Astrocyte (in vitro differentiated cells and primary cell): ENCODE measurements around the gene NNT. TPM values are rescaled to one million over a fixed set of nuclear protein-coding genes. Genes with fewer than 3 reads are reported as not detected.

Source experiments
- DNase-seq: peaks from one replicate; pipeline ENCODE4 v3.0.0-alpha.2; 2010; ENCODE audit warnings: low read depth
- FAIRE-seq: peaks from 2 replicates; lab custom pipeline; 2011; peaks lifted over from hg19 to GRCh38; lab: Jason Lieb, UNC
- H2AFZ ChIP-seq: 2 replicates; pipeline ENCODE4 v1.6.0; 2012; ENCODE audit warnings: low read depth, low read length, inconsistent platforms
- H3K27ac ChIP-seq: 2 replicates; pipeline ENCODE4 v1.5.1; 2011; ENCODE audit warnings: low read depth, low read length, inconsistent platforms
- H3K27me3 ChIP-seq: 2 replicates; pipeline ENCODE4 v1.6.0; 2011; ENCODE audit warnings: low read length, inconsistent platforms; ENCODE audit not compliant: insufficient read depth
- H3K36me3 ChIP-seq: 2 replicates; pipeline ENCODE4 v1.5.1; 2011; ENCODE audit warnings: low read length, inconsistent platforms; ENCODE audit not compliant: insufficient read depth
- H3K4me1 ChIP-seq: 2 replicates; pipeline ENCODE4 v1.5.1; 2011; ENCODE audit warnings: low read length, inconsistent platforms; ENCODE audit not compliant: insufficient read depth
- H3K4me2 ChIP-seq: 2 replicates; pipeline ENCODE4 v1.6.0; 2012; ENCODE audit warnings: low read length, inconsistent platforms
- H3K4me3 ChIP-seq: 2 replicates; pipeline ENCODE4 v1.5.1; 2011; ENCODE audit warnings: low read depth, mild to moderate bottlenecking, low read length, inconsistent platforms; ENCODE audit not compliant: insufficient read depth
- H3K79me2 ChIP-seq: 2 replicates; pipeline ENCODE4 v1.6.0; 2012; ENCODE audit warnings: mild to moderate bottlenecking, low read length, inconsistent platforms; ENCODE audit not compliant: insufficient read depth
- H3K9ac ChIP-seq: 2 replicates; pipeline ENCODE4 v1.6.0; 2012; ENCODE audit warnings: mild to moderate bottlenecking, low read length, inconsistent platforms
- H3K9me3 ChIP-seq: 2 replicates; pipeline ENCODE4 v1.5.1; 2012; ENCODE audit warnings: low read depth, mild to moderate bottlenecking, low read length, inconsistent platforms; ENCODE audit not compliant: insufficient read depth
- H4K20me1 ChIP-seq: 2 replicates; pipeline ENCODE4 v1.6.0; 2012; ENCODE audit warnings: low read length, inconsistent platforms; ENCODE audit not compliant: insufficient read depth
- H3K27ac Mint-ChIP-seq: one replicate; pipeline ENCODE4 v1.8.0; 2021; ENCODE audit warnings: mild to moderate bottlenecking, mixed read lengths; ENCODE audit not compliant: unreplicated experiment
- H3K27me3 Mint-ChIP-seq: one replicate; pipeline ENCODE4 v1.8.0; 2021; ENCODE audit warnings: low read depth, mixed read lengths; ENCODE audit not compliant: unreplicated experiment
- H3K36me3 Mint-ChIP-seq: one replicate; pipeline ENCODE4 v1.8.0; 2021; ENCODE audit warnings: low read depth, mixed read lengths; ENCODE audit not compliant: unreplicated experiment
- H3K4me1 Mint-ChIP-seq: one replicate; pipeline ENCODE4 v1.8.0; 2021; ENCODE audit warnings: low read depth, mixed read lengths; ENCODE audit not compliant: unreplicated experiment
- H3K4me3 Mint-ChIP-seq: one replicate; pipeline ENCODE4 v1.8.0; 2021; ENCODE audit warnings: mild to moderate bottlenecking, moderate library complexity, mixed read lengths; ENCODE audit not compliant: unreplicated experiment
- H3K9me3 Mint-ChIP-seq: one replicate; pipeline ENCODE4 v1.8.0; 2021; ENCODE audit warnings: mild to moderate bottlenecking, mixed read lengths; ENCODE audit not compliant: unreplicated experiment
- CTCF ChIP-seq: IDR thresholded peaks from 2 replicates; pipeline ENCODE4 v1.5.1; 2011; ENCODE audit warnings: low read depth, mild to moderate bottlenecking, inconsistent platforms, low read length, moderate library complexity; ENCODE audit not compliant: insufficient read depth
- EZH2 ChIP-seq: IDR thresholded peaks from 2 replicates; pipeline ENCODE4 v1.6.1; 2012; ENCODE audit warnings: mild to moderate bottlenecking, low read length, inconsistent platforms; ENCODE audit not compliant: insufficient read depth
- total RNA-seq: library from RNA; stranded (reverse); gene quantifications from 2 replicates; pipeline ENCODE4 v1.2.1, GENCODE V29; 2021

NNT gene
- total RNA-seq, 1 donor from 2014 or later: 44.3 TPM

- H3K9me3 Mint-ChIP-seq: peaks cover 3% of the 10 kb centered on the region
- Histone ChIP-seq H2AFZ (no peak overlapping the region), H3K9me3 (no peaks in the 10 kb centered on the region), H3K9ac (no peak overlapping the region), H3K4me3 (no peak overlapping the region), H3K27ac (no peak overlapping the region), H3K36me3 (no peaks in the 10 kb centered on the region), H3K27me3 (no peaks in the 10 kb centered on the region), H3K4me2 (no peak overlapping the region), H3K4me1 (no peaks in the 10 kb centered on the region), H4K20me1 (no peaks in the 10 kb centered on the region), H3K79me2 (no peaks in the 10 kb centered on the region)
- H3K27ac Mint-ChIP-seq: no peak overlapping the region
- DNase-seq (no peak), FAIRE-seq (no peak)
- H3K27me3 Mint-ChIP-seq: no peaks in the 10 kb centered on the region
- TF ChIP-seq CTCF (no peak), EZH2 (no peak)
- H3K4me1 Mint-ChIP-seq: no peaks in the 10 kb centered on the region
- H3K36me3 Mint-ChIP-seq: peaks cover 10% of the 10 kb centered on the region
- H3K4me3 Mint-ChIP-seq: no peak overlapping the region
Measured at GRCh38 chr5:43581398-43581797, 21.6 kb upstream of the NNT start.

- DNase-seq (no peak), FAIRE-seq (no peak)
- Mint-ChIP-seq H3K27me3 (no peaks in the 10 kb centered on the region), H3K36me3 (peaks cover 3% of the 10 kb centered on the region), H3K4me1 (no peaks in the 10 kb centered on the region), H3K9me3 (no peaks in the 10 kb centered on the region), H3K4me3 (no peak overlapping the region), H3K27ac (no peak overlapping the region)
- Histone ChIP-seq H3K9ac (no peak overlapping the region), H3K36me3 (no peaks in the 10 kb centered on the region), H2AFZ (no peak overlapping the region), H3K27ac (no peak overlapping the region), H3K4me2 (no peak overlapping the region), H3K4me1 (no peaks in the 10 kb centered on the region), H3K4me3 (no peak overlapping the region), H3K27me3 (no peaks in the 10 kb centered on the region), H3K79me2 (no peaks in the 10 kb centered on the region), H3K9me3 (no peaks in the 10 kb centered on the region), H4K20me1 (no peaks in the 10 kb centered on the region)
- TF ChIP-seq CTCF: no peak
- TF ChIP-seq EZH2: no peak
Measured at GRCh38 chr5:43582082-43583005, 20.6 kb upstream of the NNT start.

GRCh38 chr5:43583724-43584123 lies 19.3 kb upstream of the NNT start:
- Histone ChIP-seq H3K27me3 (no peaks in the 10 kb centered on the region), H2AFZ (no peak overlapping the region), H3K27ac (no peak overlapping the region), H3K79me2 (no peaks in the 10 kb centered on the region), H3K4me3 (no peak overlapping the region), H3K4me2 (no peak overlapping the region), H3K9me3 (no peaks in the 10 kb centered on the region), H3K9ac (no peak overlapping the region), H3K4me1 (no peaks in the 10 kb centered on the region), H4K20me1 (no peaks in the 10 kb centered on the region), H3K36me3 (no peaks in the 10 kb centered on the region)
- DNase-seq (no peak), FAIRE-seq (no peak)
- Mint-ChIP-seq H3K9me3 (no peaks in the 10 kb centered on the region), H3K27me3 (no peaks in the 10 kb centered on the region), H3K36me3 (peaks cover 3% of the 10 kb centered on the region), H3K4me3 (no peak overlapping the region), H3K4me1 (no peaks in the 10 kb centered on the region), H3K27ac (no peak overlapping the region)
- TF ChIP-seq EZH2 (no peak), CTCF (no peak)
